Effector memory CD4-positive, alpha-beta T cell (primary cell): ENCODE data around the gene CTNNA2.

Experiments used
- DNase-seq, 3 donors: peaks; one replicate each; pipeline ENCODE4 v3.0.0-alpha.2; 2020
- H3K27ac ChIP-seq: 2 replicates; pipeline ENCODE4 v1.7.0; 2013; ENCODE audit warnings: mild to moderate bottlenecking, low read length, moderate library complexity; ENCODE audit not compliant: insufficient read depth, poor library complexity, severe bottlenecking
- H3K27me3 ChIP-seq: replicated peaks from 2 replicates; pipeline ENCODE4 v1.7.0; 2013; ENCODE audit warnings: mild to moderate bottlenecking, low read length; ENCODE audit not compliant: insufficient read depth, control insufficient read depth, poor library complexity, severe bottlenecking
- H3K36me3 ChIP-seq: 2 replicates; pipeline ENCODE4 v1.7.0; 2013; ENCODE audit warnings: mild to moderate bottlenecking, low read length, moderate library complexity; ENCODE audit not compliant: control insufficient read depth, insufficient read depth
- H3K4me1 ChIP-seq: 2 replicates; pipeline ENCODE4 v1.7.0; 2013; ENCODE audit warnings: low read length, mild to moderate bottlenecking; ENCODE audit not compliant: control insufficient read depth, insufficient read depth, poor library complexity, severe bottlenecking
- H3K4me3 ChIP-seq: 2 replicates; pipeline ENCODE4 v1.7.0; 2013; ENCODE audit warnings: low read length, low read depth, mild to moderate bottlenecking; ENCODE audit not compliant: insufficient read depth, poor library complexity, severe bottlenecking
- H3K9me3 ChIP-seq: 2 replicates; pipeline ENCODE4 v1.7.0; 2013; ENCODE audit warnings: mild to moderate bottlenecking, low read length, moderate library complexity; ENCODE audit not compliant: control insufficient read depth

Gene CTNNA2

DNA sequence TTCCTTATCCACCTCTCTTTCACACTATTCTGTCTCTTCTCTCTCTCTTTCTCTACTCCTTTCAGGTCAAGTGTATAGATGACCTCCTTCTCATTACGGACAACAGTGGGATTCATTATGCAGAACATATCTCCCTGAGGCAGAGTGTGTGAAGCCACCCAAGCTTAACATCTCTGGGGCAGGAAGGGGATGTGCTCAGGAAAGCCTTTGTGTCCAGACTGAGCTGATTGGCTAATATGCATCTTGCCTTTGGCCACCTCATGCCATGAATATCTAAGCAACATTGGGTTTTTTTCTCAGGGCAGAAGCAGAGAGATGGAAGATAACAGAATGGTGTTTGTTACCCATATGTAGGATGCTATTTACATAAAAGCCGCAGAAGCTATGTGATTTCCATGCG lies 1003.1 kb downstream of the CTNNA2 start:
- Histone ChIP-seq H3K4me1 (no peaks in the 10 kb centered on the region), H3K9me3 (peaks cover 3% of the 10 kb centered on the region), H3K36me3 (no peaks in the 10 kb centered on the region), H3K27me3 (no peaks in the 10 kb centered on the region), H3K4me3 (no peak overlapping the region), H3K27ac (no peak overlapping the region)
- DNase-seq = no peak

DNA sequence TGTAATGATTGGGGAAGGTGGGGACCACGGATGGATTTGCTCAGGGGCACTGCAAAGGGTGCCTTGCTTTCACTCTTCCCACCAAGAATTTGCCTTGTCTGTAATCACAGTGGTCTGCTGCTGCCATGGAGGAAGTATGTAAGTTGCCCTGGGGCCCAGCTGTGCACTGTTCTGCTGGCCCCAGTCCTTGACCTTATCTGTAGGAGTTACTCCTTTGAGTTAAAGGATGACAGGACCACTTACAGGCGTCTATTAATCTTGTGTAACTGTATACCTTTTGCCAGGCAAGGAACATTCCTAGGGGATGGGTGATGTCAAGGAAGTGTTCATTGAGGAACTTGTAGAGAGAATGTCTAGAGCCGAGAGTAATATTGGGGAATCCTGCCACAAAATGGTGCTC lies 1004.5 kb downstream of the CTNNA2 start:
- no peaks in the 10 kb centered on the region for H3K4me1 ChIP-seq
- no peak for DNase-seq
- H3K9me3 ChIP-seq = peaks cover 3% of the 10 kb centered on the region
- no peaks in the 10 kb centered on the region for H3K36me3 ChIP-seq
- H3K4me3 ChIP-seq = no peak overlapping the region
- H3K27me3 ChIP-seq = no peaks in the 10 kb centered on the region
- H3K27ac ChIP-seq = no peak overlapping the region

- H3K4me3 ChIP-seq = no peak overlapping the region
- no peaks in the 10 kb centered on the region for H3K27me3 ChIP-seq
- H3K9me3 ChIP-seq = peaks cover 3% of the 10 kb centered on the region
- no peak overlapping the region for H3K27ac ChIP-seq
- H3K4me1 ChIP-seq = no peaks in the 10 kb centered on the region
- no peaks in the 10 kb centered on the region for H3K36me3 ChIP-seq
- no peak for DNase-seq
These were observed 1006.3 kb downstream of the CTNNA2 start for GRCh38 chr2:80519121-80519643.

DNA sequence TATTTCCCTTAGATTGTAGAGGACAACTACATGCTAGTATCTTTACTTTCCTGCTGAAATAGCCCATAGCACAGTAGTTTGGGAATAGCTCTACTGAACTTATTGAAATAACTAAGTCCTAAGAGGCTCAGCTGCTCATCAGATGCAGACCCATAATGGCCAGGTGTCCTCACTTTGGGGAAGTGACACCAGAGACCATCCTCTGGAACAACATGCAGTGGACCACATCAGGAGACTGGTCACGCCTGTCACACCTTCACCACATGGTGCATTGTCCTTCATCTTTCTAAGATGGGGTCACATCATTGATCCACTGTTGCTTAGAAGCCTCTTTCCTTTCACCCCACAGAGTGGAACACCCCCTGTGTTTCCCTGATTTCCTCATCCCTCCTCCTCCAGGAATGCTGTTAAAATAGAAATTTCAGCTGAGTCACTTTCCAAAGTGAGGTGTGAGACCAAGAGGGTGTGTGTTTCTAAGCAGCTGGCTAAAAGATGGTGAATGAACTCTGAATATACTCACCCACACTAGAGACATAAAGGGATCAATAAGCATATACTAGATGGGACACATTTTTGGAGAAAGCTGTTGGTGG lies 1006.9 kb downstream of the CTNNA2 start:
- H3K9me3 ChIP-seq = peaks cover 3% of the 10 kb centered on the region
- no peaks in the 10 kb centered on the region for H3K36me3 ChIP-seq
- no peak overlapping the region for H3K4me3 ChIP-seq
- DNase-seq = no peak
- no peaks in the 10 kb centered on the region for H3K27me3 ChIP-seq
- no peak overlapping the region for H3K27ac ChIP-seq
- H3K4me1 ChIP-seq = no peaks in the 10 kb centered on the region

DNA sequence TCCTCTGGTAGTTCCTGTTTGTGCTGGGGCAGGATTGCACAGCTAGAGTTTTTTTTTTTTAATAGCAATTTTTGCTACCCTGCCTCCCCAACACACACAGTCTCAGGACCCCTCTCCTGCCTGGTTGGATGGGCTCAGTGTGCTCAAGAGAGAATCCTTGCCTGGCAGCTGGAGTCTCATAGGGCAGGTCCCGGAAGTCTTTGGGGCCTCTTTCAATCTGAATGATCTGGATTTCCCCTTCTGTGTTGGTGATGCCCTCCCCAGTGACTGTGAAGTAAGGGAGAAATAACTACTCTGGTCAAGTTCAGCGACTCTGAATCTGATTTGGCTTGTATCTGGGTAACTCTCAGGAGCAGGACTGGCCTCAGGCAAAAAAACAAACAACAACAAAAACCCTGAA lies 1012.3 kb downstream of the CTNNA2 start:
- no peaks in the 10 kb centered on the region for H3K27me3 ChIP-seq
- no peak overlapping the region for H3K27ac ChIP-seq
- no peaks in the 10 kb centered on the region for H3K4me1 ChIP-seq
- H3K9me3 ChIP-seq = peaks cover 3% of the 10 kb centered on the region
- H3K4me3 ChIP-seq = no peak overlapping the region
- no peak for DNase-seq
- H3K36me3 ChIP-seq = no peaks in the 10 kb centered on the region

- Histone ChIP-seq H3K4me1 (no peaks in the 10 kb centered on the region), H3K4me3 (no peak overlapping the region), H3K27me3 (no peaks in the 10 kb centered on the region), H3K36me3 (no peaks in the 10 kb centered on the region), H3K9me3 (peaks cover 3% of the 10 kb centered on the region), H3K27ac (no peak overlapping the region)
- DNase-seq = no peak
These were observed 1014.3 kb downstream of the CTNNA2 start for GRCh38 chr2:80527119-80527518.

DNA sequence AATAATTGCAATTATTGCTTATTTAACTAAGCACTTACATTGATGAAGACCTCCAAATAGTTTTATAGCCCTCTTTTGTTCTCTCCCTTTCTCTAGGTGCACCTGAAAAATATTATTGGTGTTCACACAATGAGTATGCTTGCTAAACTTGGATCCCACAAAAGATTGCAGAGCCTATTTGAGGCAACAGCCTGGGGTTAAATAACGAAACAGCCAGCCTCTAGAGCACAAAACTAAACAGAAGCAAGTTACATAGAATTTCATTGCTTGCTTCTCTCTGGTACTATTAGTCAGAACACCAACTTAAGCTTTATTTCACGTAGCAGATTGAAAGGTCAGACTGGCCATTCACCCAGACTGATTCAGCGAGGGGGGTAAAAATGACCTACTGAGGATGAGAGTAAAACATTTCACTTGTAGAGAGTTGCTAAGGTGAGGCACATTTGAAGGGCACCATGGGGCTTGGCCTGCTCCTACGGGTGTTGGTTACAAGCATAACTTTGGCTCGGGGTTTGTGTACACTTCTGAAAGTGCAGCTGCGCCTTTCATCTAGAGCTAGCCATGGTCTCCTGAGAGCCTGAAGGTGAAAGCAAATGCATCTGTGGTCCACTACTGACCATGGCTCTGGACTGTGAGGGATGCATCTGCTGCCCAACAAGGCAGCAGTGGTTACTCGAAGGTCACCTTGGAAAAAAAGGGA lies 1016.8 kb downstream of the CTNNA2 start:
- no peak for DNase-seq
- no peaks in the 10 kb centered on the region for H3K27me3 ChIP-seq
- H3K27ac ChIP-seq = no peak overlapping the region
- no peaks in the 10 kb centered on the region for H3K36me3 ChIP-seq
- no peaks in the 10 kb centered on the region for H3K4me1 ChIP-seq
- H3K9me3 ChIP-seq = peaks cover 3% of the 10 kb centered on the region
- no peak overlapping the region for H3K4me3 ChIP-seq

DNA sequence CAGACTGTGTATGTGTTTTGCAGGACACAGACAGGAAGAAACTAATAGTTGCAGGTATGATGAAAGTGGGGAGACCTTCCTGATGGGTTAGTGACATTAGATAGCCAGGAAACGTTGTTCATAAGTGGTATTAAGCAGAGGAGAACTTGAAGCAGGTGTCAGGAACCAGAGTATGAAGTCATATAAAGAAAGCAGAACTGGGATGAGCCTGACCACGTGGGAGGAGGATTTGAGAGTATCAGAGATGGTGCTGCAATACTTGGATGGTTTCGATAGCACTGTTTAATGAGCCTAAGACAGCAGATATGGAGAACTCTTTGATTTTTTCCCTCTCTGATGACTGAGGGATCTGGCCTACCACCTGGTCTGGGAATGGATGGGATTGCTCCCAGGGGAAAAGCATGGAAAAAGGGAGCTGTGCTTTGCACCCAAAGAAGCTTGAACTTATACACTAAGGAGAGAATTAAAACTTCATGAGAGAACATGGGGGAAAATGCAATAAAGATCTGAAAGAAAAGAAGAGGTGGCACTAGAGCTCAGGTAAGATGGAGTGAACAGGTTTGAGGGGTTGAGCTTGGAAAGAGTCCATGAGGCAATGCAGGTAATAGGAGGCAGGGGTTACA lies 1017.7 kb downstream of the CTNNA2 start:
- Histone ChIP-seq H3K9me3 (peaks cover 3% of the 10 kb centered on the region), H3K27me3 (no peaks in the 10 kb centered on the region), H3K36me3 (no peaks in the 10 kb centered on the region), H3K4me3 (no peak overlapping the region), H3K27ac (no peak overlapping the region), H3K4me1 (no peaks in the 10 kb centered on the region)
- no peak for DNase-seq

DNA sequence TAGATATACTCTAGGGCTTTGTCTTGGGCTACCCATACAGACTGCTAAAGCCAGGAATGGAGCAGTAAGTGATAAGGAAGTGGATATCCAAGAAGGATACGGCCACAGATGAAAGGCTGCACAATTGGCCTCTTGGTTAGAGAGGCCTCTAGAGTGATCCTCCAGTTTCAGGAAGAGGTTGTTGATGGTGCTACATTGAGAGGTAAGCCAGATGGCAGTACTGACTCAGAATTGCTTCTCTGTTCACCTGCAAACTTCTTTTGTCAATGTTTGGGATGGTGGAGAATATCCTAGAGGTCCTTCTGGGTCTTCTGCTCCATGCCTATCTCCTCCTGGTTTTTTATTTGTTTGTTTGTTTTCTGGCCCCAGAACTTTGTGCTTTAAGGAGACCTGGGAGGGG lies 1018.5 kb downstream of the CTNNA2 start:
- H3K27ac ChIP-seq = no peak overlapping the region
- H3K4me3 ChIP-seq = no peak overlapping the region
- no peaks in the 10 kb centered on the region for H3K4me1 ChIP-seq

More for the DNA sequence above, 1018.5 kb downstream of the CTNNA2 start:
- Histone ChIP-seq H3K36me3 (no peaks in the 10 kb centered on the region), H3K27me3 (no peaks in the 10 kb centered on the region), H3K9me3 (no peaks in the 10 kb centered on the region)
- DNase-seq = no peak
